ENCODE results near the gene DLGAP4. TPM values are rescaled to one million over a fixed set of nuclear protein-coding genes. Genes with fewer than 3 reads are reported as not detected.

DLGAP4 gene
- total and polyA plus RNA-seq, 10 of the 15 experiments (the other 5 are each of a cell fraction or from before 2014, with no cell fraction given) = 0.42 to 43.3 (median 19.0) TPM

- TF ChIP-seq ESRRA (IDR thresholded peaks at IDR 0.05; ENCODE audit: low read length) (no peak), BCL3 (IDR thresholded peaks at IDR 0.05; ENCODE audit: borderline replicate concordance, insufficient read depth, low read depth, low read length, poor library complexity, severe bottlenecking) (no peak), YBX1 (IDR thresholded peaks at IDR 0.05) (no peak), TARDBP (IDR thresholded peaks at IDR 0.05; ENCODE audit: borderline replicate concordance) (no peak)
Observed at GRCh38 chr20:36574366-36575135, 268.4 kb downstream of the DLGAP4 start (continued).

- H3K9ac ChIP-seq (ENCODE audit: control insufficient read depth, insufficient read depth, low read length) = peak overlapping the region; percentile 10
- 64% methylated on average over 1 of the region's 1 CpG for WGBS (ENCODE audit: insufficient coverage, insufficient replicate concordance, low lambda C conversion rate, missing lambda C conversion rate)
- peaks cover 8% of the 10 kb centered on the region; the same call in 1 of the 2 replicates for H4K20me1 ChIP-seq (ENCODE audit: control insufficient read depth, insufficient read depth)
- peak overlapping the region; percentile 94 for H3K4me3 ChIP-seq
- ChIA-PET POLR2A (interaction anchor here (0.7 to 10.1 kb wide), 6 partner anchors 14 to 1198 kb away, joined by 3 to 87 read pairs (median 30); partner anchors contain the start of gene RAB5IF), RAD21 (ENCODE audit: unreplicated experiment) (interaction anchor here (0.8 to 9.0 kb wide), 4 partner anchors 14 to 259 kb away, joined by 3 to 93 read pairs (median 40); partner anchors contain the start of gene RAB5IF), SMC1A (ENCODE audit: uncharacterized antibody, unreplicated experiment) (interaction anchor here (0.9 to 8.2 kb wide), 7 partner anchors 10 to 103 kb away, joined by 3 to 98 read pairs (median 6); partner anchors contain the start of gene RAB5IF), CTCF (interaction anchor here (2.3 to 9.0 kb wide), 3 partner anchors 14 to 26 kb away, joined by 19 to 94 read pairs (median 65); partner anchors contain the start of gene RAB5IF)
- peaks cover 5% of the 10 kb centered on the region for H3K4me1 ChIP-seq (ENCODE audit: control insufficient read depth, insufficient read depth, low read length)
- ATAC-seq = no peak
- intact Hi-C loops (cut with micrococcal nuclease; ENCODE audit: unreplicated experiment) (loop anchor here (10.0 kb wide), 1 partner anchor 111 kb away; no protein-coding TSS in a partner anchor), in situ Hi-C loops (cut with MboI) (no loop called here)
- no peaks in the 10 kb centered on the region for H3K9me3 ChIP-seq (replicated peaks; ENCODE audit: control insufficient read depth, insufficient read depth, low read length)
- H2AFZ ChIP-seq (ENCODE audit: control insufficient read depth, low read depth, low read length) = no peak overlapping the region
- FAIRE-seq = no peak
- no peak for DNase-seq (ENCODE audit: low read depth, low spot score)
- H3K4me2 ChIP-seq (ENCODE audit: control insufficient read depth, insufficient read depth) = peak overlapping the region; percentile 94
- H3K36me3 ChIP-seq (ENCODE audit: control insufficient read depth in 2 of 2, insufficient read depth in 2 of 2, low read length in 1 of 2) = peaks cover 17 to 18% of the 10 kb centered on the region in 2 experiments; a peak in 3 of 4 replicates
- no peak overlapping the region for H3K27ac ChIP-seq (ENCODE audit: control insufficient read depth, insufficient read depth)
- H3K79me2 ChIP-seq (ENCODE audit: control insufficient read depth, insufficient read depth, low read length) = peaks cover 54% of the 10 kb centered on the region
- BruUV-seq (replicated peaks) = no TSS peak
- no peaks in the 10 kb centered on the region for H3K27me3 ChIP-seq (replicated peaks in 1 of 2; ENCODE audit: control insufficient read depth in 2 of 2, insufficient read depth in 2 of 2, low read length in 1 of 2)
- TF ChIP-seq BCLAF1 (IDR thresholded peaks at IDR 0.05) = no peak
- TF ChIP-seq FOXK2 (IDR thresholded peaks at IDR 0.05) = no peak
- TF ChIP-seq SMAD1 (IDR thresholded peaks at IDR 0.05; ENCODE audit: low read depth, partially characterized antibody) = no peak
- TF ChIP-seq TAF1 (IDR thresholded peaks at IDR 0.05; ENCODE audit: borderline replicate concordance, low read depth, low read length) = no peak
- no peak for TF ChIP-seq EGR1 (IDR thresholded peaks at IDR 0.05; ENCODE audit: borderline replicate concordance in 1 of 2, low read depth in 2 of 2, low read length in 2 of 2)
- no peak for TF ChIP-seq SIN3A (IDR thresholded peaks at IDR 0.05; ENCODE audit: low read depth, low read length)
- TF ChIP-seq SIX5 (IDR thresholded peaks at IDR 0.05; ENCODE audit: low read depth, low read length, severe bottlenecking) = no peak
- no peak for TF ChIP-seq CBFB (IDR thresholded peaks at IDR 0.05; ENCODE audit: low read depth)
- TF ChIP-seq E2F8 (IDR thresholded peaks at IDR 0.05; ENCODE audit: low read depth, partially characterized antibody) = no peak
- TF ChIP-seq CBX5 (IDR thresholded peaks at IDR 0.05; ENCODE audit: low read depth) = no peak
- TF ChIP-seq HDAC2 (IDR thresholded peaks at IDR 0.05) = no peak
Observed at GRCh38 chr20:36576081-36576445, 269.9 kb downstream of the DLGAP4 start.

Data from GM12878 (cell line).